Keratinocyte (primary cell): ENCODE results near the gene MAJIN. TPM values are rescaled to one million over a fixed set of nuclear protein-coding genes. Genes with fewer than 3 reads are reported as not detected.

Source experiments
- DNase-seq: peaks from one replicate; pipeline ENCODE4 v3.0.0-alpha.2; 2011; ENCODE audit warnings: low read depth, missing footprints, low spot score
- FAIRE-seq: peaks from 2 replicates; lab custom pipeline; 2011; peaks lifted over from hg19 to GRCh38; lab: Jason Lieb, UNC
- H2AFZ ChIP-seq: 2 replicates; pipeline ENCODE4 v1.6.0; 2012; ENCODE audit warnings: low read length, control low read depth, inconsistent platforms; ENCODE audit not compliant: control insufficient read depth
- H3K27ac ChIP-seq: 2 replicates; pipeline ENCODE4 v1.5.1; 2011; ENCODE audit warnings: low read length; ENCODE audit not compliant: control insufficient read depth, insufficient read depth
- H3K27me3 ChIP-seq: 3 replicates; pipeline ENCODE4 v1.6.0; 2011; ENCODE audit warnings: low read length; ENCODE audit not compliant: control insufficient read depth, insufficient read depth; ENCODE audit errors: extremely low read depth
- H3K36me3 ChIP-seq, 2 experiments: 2 replicates in 1 of 2; 3 replicates in 1 of 2; pipeline ENCODE4 v1.5.1; 2011; ENCODE audit warnings: low read length in 2 of 2, mild to moderate bottlenecking in 1 of 2; ENCODE audit not compliant: control insufficient read depth in 2 of 2, insufficient read depth in 2 of 2; ENCODE audit errors: extremely low read depth in 1 of 2
- H3K4me1 ChIP-seq: 3 replicates; pipeline ENCODE4 v1.5.1; 2011; ENCODE audit warnings: low read length; ENCODE audit not compliant: control insufficient read depth, insufficient read depth; ENCODE audit errors: extremely low read depth
- H3K4me2 ChIP-seq: 3 replicates; pipeline ENCODE4 v1.6.0; 2011; ENCODE audit warnings: low read depth, low read length; ENCODE audit not compliant: control insufficient read depth, insufficient read depth; ENCODE audit errors: extremely low read depth
- H3K4me3 ChIP-seq, 3 experiments: fragments of 200-600 bp in 1 of 3; sonication (generic) in 1 of 3; 2 replicates in 2 of 3; 3 replicates in 1 of 3; pipeline ENCODE4 v1.5.1; 2011 to 2016; ENCODE audit warnings: low read length in 3 of 3, mild to moderate bottlenecking in 3 of 3, control low read depth in 2 of 3, inconsistent platforms in 1 of 3, low read depth in 1 of 3, mixed read lengths in 1 of 3, mixed run types in 1 of 3, moderate library complexity in 1 of 3; ENCODE audit not compliant: control insufficient read depth in 2 of 3, insufficient read depth in 2 of 3; ENCODE audit errors: extremely low read depth in 1 of 3
- H3K79me2 ChIP-seq: 2 replicates; pipeline ENCODE4 v1.6.0; 2012; ENCODE audit warnings: low read length; ENCODE audit not compliant: control insufficient read depth, insufficient read depth
- H3K9ac ChIP-seq: 3 replicates; pipeline ENCODE4 v1.6.0; 2011; ENCODE audit warnings: low read length; ENCODE audit not compliant: control insufficient read depth, insufficient read depth; ENCODE audit errors: extremely low read depth
- H3K9me1 ChIP-seq: 3 replicates; pipeline ENCODE4 v1.6.0; 2011; ENCODE audit warnings: low read length; ENCODE audit not compliant: control insufficient read depth, insufficient read depth; ENCODE audit errors: extremely low read depth
- H3K9me3 ChIP-seq: 2 replicates; pipeline ENCODE4 v1.5.1; 2012; ENCODE audit warnings: low read depth, low read length; ENCODE audit not compliant: control insufficient read depth
- H4K20me1 ChIP-seq: 3 replicates; pipeline ENCODE4 v1.6.0; 2011; ENCODE audit warnings: low read length; ENCODE audit not compliant: control insufficient read depth, insufficient read depth; ENCODE audit errors: extremely low read depth
- CTCF ChIP-seq, 3 experiments: IDR thresholded peaks in 1 of 3; conservative IDR thresholded peaks in 1 of 3; optimal IDR thresholded peaks in 1 of 3; 2 replicates in 2 of 3; 3 replicates in 1 of 3; pipeline versions ENCODE3 to v1.5.1; 2011; ENCODE audit warnings: low read length in 3 of 3, mild to moderate bottlenecking in 3 of 3, moderate library complexity in 2 of 3, control low read depth in 1 of 3, inconsistent platforms in 1 of 3; ENCODE audit not compliant: insufficient read depth in 2 of 3; ENCODE audit errors: extremely low read depth in 1 of 3
- EZH2 ChIP-seq: IDR thresholded peaks from one replicate; pipeline ENCODE4 v1.6.1; 2012; ENCODE audit warnings: inconsistent platforms, mild to moderate bottlenecking, low read length, moderate library complexity
- dilution Hi-C: fragments of 300-500 bp; cut with MboI; formaldehyde crosslinking; loops from one replicate; pipeline ENCODE4 v1.7.0; 2020; ENCODE audit warnings: low sequenced_read_pairs; ENCODE audit not compliant: extremely low pct_ligation_motif_present
- polyA plus RNA-seq, 5 experiments: library from polyadenylated mRNA; depleted of rRNA in 3 of 5; stranded (reverse) in 3 of 5; stranded (forward) in 1 of 5; unstranded in 1 of 5; fragments of >200 nt; gene quantifications; 1 replicate in 1 of 5; 2 replicates in 3 of 5; 3 replicates in 1 of 5; pipeline versions ENCODE4 v1.2.1 to v1.2.3, GENCODE V29; 2011 to 2012; ENCODE audit warnings: missing spikeins in 2 of 5, low read depth in 1 of 5, low replicate concordance in 1 of 5

Gene MAJIN
- polyA plus RNA-seq, 1 donor (not counting 4 experiments of a cell fraction or from before 2014, with no cell fraction given), result 0.09 TPM

DNA sequence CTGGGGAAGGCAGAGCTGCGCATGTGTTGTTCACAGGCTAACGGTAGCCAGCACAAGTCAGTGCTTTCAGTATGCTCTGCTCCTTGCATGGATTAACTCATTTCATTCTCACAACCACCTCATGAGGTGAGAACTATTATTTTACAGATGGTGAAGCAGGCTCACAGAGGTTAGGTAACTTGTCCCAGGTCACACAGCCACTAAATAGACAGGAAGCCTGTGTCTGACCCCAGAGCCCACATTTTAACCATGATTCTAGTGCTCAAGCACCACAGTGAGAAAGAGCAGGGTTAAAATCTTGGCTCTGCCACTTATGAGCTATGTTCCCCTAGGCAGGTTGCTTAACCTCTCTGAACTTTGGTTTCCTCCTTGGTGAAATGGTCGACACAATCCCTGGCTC is 49.1 kb upstream of the MAJIN start:
- Histone ChIP-seq H3K9me1 (peaks cover 2% of the 10 kb centered on the region), H3K79me2 (peaks cover 4% of the 10 kb centered on the region), H3K27me3 (no peaks in the 10 kb centered on the region), H3K4me1 (no peaks in the 10 kb centered on the region), H3K27ac (no peak overlapping the region), H2AFZ (no peak overlapping the region), H3K4me2 (no peak overlapping the region), H3K9me3 (no peaks in the 10 kb centered on the region), H3K9ac (no peak overlapping the region), H4K20me1 (no peaks in the 10 kb centered on the region), H3K4me3 (no peak overlapping the region), H3K36me3 (peaks cover 13 to 18% of the 10 kb centered on the region in 2 experiments)
- dilution Hi-C loops, result no loop called here
- TF ChIP-seq CTCF (optimal IDR thresholded peaks at IDR 0.05 in 1 of 3, IDR thresholded peaks at IDR 0.05 in 1 of 3, conservative IDR thresholded peaks at IDR 0.05 in 1 of 3; ENCODE audit: extremely low read depth in 1 of 3, insufficient read depth in 2 of 3, low read length in 3 of 3) (no peak), EZH2 (no peak)
- no peak for FAIRE-seq
- DNase-seq, result no peak

DNA sequence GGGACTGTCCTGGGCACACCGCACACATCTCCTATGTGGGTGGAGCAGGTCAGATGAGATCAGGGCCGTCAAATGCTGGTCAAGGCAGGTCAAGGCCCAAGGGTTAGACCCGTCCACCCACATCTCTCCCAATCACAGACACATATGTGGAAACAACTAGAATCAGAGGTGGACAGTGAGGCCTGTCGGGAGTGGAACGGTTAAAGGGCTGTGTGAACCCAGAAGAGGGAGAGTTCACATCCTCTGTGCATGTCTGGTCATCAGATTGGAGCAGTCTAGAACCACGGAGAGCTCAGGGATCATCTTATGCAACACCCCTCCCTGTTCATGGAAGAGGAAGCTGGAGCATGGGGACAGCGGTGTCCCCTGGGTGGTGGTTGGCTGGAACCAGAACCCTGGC is 47.9 kb upstream of the MAJIN start:
- Histone ChIP-seq H3K4me1 (no peaks in the 10 kb centered on the region), H3K9me1 (peaks cover 2% of the 10 kb centered on the region), H3K9me3 (no peaks in the 10 kb centered on the region), H3K27ac (no peak overlapping the region), H3K79me2 (peaks cover 5% of the 10 kb centered on the region), H2AFZ (no peak overlapping the region), H3K36me3 (peaks cover 13 to 18% of the 10 kb centered on the region in 2 experiments), H3K4me2 (no peak overlapping the region), H3K9ac (no peak overlapping the region), H4K20me1 (no peaks in the 10 kb centered on the region), H3K4me3 (no peak overlapping the region), H3K27me3 (no peaks in the 10 kb centered on the region)
- dilution Hi-C loops, result no loop called here
- DNase-seq, result no peak
- TF ChIP-seq EZH2, result no peak
- TF ChIP-seq CTCF (optimal IDR thresholded peaks at IDR 0.05 in 1 of 3, IDR thresholded peaks at IDR 0.05 in 1 of 3, conservative IDR thresholded peaks at IDR 0.05 in 1 of 3; ENCODE audit: extremely low read depth in 1 of 3, insufficient read depth in 2 of 3, low read length in 3 of 3), result no peak
- FAIRE-seq, result no peak
